SJSA1 (cell line): Measurements from ENCODE around the gene PDE8B. TPM values are rescaled to one million over a fixed set of nuclear protein-coding genes. Genes with fewer than 3 reads are reported as not detected.

Experiments used
- DNase-seq, 2 experiments: peaks; one replicate each; pipeline ENCODE4 v3.0.0-alpha.2; 2015 to 2020; ENCODE audit warnings: low spot score in 2 of 2, low read depth in 1 of 2
- H3K27ac ChIP-seq: fragments of 250-450 bp; sonication (Bioruptor Pico); 2 replicates; pipeline ENCODE4 v1.5.1; 2020; ENCODE audit warnings: mild to moderate bottlenecking, moderate library complexity
- H3K27me3 ChIP-seq: fragments of 250-450 bp; sonication (Bioruptor Pico); replicated peaks from 2 replicates; pipeline ENCODE4 v1.5.1; 2020; ENCODE audit warnings: mild to moderate bottlenecking, moderate library complexity
- H3K36me3 ChIP-seq: fragments of 250-450 bp; sonication (Bioruptor Pico); 2 replicates; pipeline ENCODE4 v1.5.1; 2020; ENCODE audit warnings: mild to moderate bottlenecking
- H3K4me1 ChIP-seq: fragments of 250-450 bp; sonication (Bioruptor Pico); replicated peaks from 2 replicates; pipeline ENCODE4 v1.6.1; 2021; ENCODE audit warnings: mild to moderate bottlenecking
- H3K4me3 ChIP-seq: fragments of 250-450 bp; sonication (Bioruptor Pico); 2 replicates; pipeline ENCODE4 v1.5.1; 2020; ENCODE audit warnings: mild to moderate bottlenecking
- H3K9me3 ChIP-seq: fragments of 250-450 bp; sonication (Bioruptor Pico); replicated peaks from 2 replicates; pipeline ENCODE4 v1.5.1; 2020; ENCODE audit warnings: mild to moderate bottlenecking
- total RNA-seq: library from RNA; depleted of rRNA; stranded (reverse); fragments of >200 nt; shearing (Covaris generic); gene quantifications from 2 replicates; pipeline ENCODE4 v1.2.3, GENCODE V29; 2014

PDE8B gene
- total RNA-seq, 1 experiment from 2014 or later: not detected

DNA sequence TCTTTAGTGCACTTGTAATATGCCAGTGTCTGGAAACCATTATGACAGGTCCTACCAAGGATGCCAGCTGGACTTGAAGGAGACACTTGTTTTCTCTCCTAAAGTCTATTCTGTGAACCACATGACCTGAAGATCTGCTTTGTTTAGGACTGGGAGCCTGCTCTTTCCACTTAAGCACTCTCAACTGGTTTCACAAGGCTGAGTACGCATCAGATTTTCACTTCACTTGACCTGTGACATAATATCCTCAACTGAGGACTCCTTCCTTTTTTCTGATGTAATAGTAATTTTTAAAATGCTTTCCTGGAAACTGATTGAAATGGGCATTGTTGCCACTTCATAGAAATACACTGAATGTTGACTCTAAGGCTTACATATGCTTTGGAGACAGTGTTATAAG lies 52.2 kb downstream of the PDE8B start:
- Histone ChIP-seq H3K4me1 (no peaks in the 10 kb centered on the region), H3K9me3 (no peaks in the 10 kb centered on the region; the same call in 1 of the 2 replicates), H3K27me3 (no peaks in the 10 kb centered on the region), H3K4me3 (no peak overlapping the region), H3K27ac (no peak overlapping the region), H3K36me3 (no peaks in the 10 kb centered on the region)
- no peak for DNase-seq

DNA sequence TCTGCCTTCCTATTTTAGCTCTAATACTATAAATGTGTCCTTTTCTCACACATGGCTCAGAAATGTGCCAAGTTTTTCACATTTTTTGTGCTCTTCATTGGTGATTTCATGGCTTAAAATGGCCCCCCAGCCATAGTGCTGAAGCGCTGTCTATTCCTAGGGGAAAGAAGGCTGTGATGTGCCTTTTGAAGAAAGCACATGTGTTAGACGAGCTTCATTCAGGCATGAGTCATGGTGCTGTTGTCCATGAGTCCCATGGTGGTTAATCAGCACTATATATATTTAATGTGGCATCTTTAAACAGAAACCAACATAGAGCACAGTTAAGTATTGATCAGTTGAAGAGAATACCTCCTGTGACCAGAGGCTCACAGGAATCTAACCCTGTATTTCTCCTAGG lies 55.8 kb downstream of the PDE8B start:
- Histone ChIP-seq H3K4me3 (no peak overlapping the region), H3K4me1 (no peaks in the 10 kb centered on the region), H3K27ac (no peak overlapping the region), H3K36me3 (no peaks in the 10 kb centered on the region), H3K27me3 (no peaks in the 10 kb centered on the region), H3K9me3 (no peaks in the 10 kb centered on the region; the same call in 1 of the 2 replicates)
- no peak for DNase-seq

DNA sequence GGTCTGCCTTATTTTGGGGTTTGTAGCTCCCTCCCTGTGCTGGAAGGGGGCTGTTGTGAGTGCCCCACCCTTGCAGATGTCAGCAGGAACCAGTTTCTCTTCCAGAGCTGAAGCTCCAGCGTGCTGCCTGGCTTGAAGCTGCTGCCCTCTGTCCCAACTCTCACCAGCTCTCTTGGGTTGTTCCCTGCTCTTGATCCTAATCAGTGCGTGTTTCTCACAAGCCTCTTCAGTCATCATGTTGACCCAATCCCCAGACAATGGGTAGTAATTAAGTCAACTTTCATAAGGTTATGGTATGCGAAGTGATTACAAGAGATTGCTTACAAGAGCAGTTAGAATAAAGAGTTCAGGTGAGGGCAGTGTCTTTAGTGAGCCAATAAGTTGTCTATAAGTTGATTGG lies 57.0 kb downstream of the PDE8B start:
- no peaks in the 10 kb centered on the region; the same call in 1 of the 2 replicates for H3K9me3 ChIP-seq
- no peaks in the 10 kb centered on the region for H3K27me3 ChIP-seq
- H3K4me1 ChIP-seq: no peaks in the 10 kb centered on the region
- no peak overlapping the region for H3K4me3 ChIP-seq
- no peak for DNase-seq
- H3K27ac ChIP-seq: no peak overlapping the region
- no peaks in the 10 kb centered on the region for H3K36me3 ChIP-seq

DNA sequence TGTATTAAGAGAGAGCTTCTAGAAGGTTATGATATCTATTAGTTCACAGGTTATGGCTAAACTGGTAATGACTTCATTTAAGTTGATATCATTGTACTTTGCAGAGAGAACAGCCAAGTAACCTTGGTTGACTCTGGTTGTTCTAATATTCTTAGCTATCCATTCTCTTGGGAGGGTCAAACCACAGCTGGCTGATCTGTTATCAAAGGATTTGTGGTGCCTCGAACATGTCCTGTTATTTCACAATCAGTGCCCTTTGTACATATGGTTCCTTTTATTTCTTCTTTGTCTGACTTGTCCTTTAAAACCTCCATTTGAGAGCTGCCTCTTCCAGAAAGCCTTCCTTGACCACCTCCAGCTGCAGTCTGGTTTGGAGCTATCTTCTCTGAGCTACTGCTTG lies 61.7 kb downstream of the PDE8B start:
- no peaks in the 10 kb centered on the region for H3K9me3 ChIP-seq
- no peak for DNase-seq
- no peaks in the 10 kb centered on the region for H3K36me3 ChIP-seq
- no peak overlapping the region for H3K27ac ChIP-seq
- H3K27me3 ChIP-seq: no peaks in the 10 kb centered on the region
- no peaks in the 10 kb centered on the region for H3K4me1 ChIP-seq
- no peak overlapping the region for H3K4me3 ChIP-seq

DNA sequence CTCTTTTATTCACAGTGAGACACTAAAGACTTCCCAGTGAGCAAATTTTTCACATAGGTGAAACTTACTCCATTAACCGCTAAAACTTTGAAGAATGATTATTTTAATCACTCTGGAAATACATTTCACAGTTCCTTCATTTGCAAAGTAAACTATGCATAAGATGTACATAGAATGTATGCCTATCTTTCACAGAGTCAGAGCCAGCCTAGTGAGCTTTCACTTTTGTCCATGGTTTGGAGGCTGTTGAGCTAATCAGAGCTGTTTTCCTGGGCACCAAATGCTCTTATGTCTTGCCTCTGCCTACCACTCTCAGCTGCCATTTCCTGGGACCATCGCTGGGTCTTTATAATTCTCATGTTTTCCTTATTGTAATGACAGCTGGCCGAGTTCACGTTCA lies 67.3 kb downstream of the PDE8B start:
- H3K27me3 ChIP-seq: no peaks in the 10 kb centered on the region
- no peak overlapping the region for H3K27ac ChIP-seq
- H3K4me1 ChIP-seq: no peaks in the 10 kb centered on the region; the same call in 1 of the 2 replicates
- no peak for DNase-seq
- H3K9me3 ChIP-seq: no peaks in the 10 kb centered on the region
- H3K36me3 ChIP-seq: no peaks in the 10 kb centered on the region
- no peak overlapping the region for H3K4me3 ChIP-seq

DNA sequence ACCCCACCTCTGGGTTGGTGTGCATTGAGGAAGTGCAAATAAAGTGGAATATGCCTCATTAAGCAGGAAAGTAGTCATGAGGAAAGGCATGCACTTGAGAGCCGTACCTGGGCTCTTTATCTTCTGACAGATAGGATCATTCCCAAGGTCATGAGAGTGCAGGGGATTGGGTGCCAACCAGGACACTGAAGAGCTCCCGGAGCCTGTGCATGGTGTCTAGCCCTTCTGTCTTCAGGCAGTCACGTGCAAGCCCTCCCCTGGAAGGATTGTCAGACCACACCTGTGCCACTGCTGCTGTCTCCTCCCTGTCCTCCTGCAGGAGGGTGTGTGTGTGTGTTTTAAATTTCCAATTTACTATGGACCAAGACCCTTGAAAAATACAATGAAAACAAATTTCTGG lies 69.6 kb downstream of the PDE8B start:
- Histone ChIP-seq H3K4me1 (no peaks in the 10 kb centered on the region; the same call in 1 of the 2 replicates), H3K4me3 (no peak overlapping the region), H3K9me3 (no peaks in the 10 kb centered on the region), H3K36me3 (no peaks in the 10 kb centered on the region), H3K27ac (no peak overlapping the region), H3K27me3 (no peaks in the 10 kb centered on the region)
- DNase-seq: no peak

DNA sequence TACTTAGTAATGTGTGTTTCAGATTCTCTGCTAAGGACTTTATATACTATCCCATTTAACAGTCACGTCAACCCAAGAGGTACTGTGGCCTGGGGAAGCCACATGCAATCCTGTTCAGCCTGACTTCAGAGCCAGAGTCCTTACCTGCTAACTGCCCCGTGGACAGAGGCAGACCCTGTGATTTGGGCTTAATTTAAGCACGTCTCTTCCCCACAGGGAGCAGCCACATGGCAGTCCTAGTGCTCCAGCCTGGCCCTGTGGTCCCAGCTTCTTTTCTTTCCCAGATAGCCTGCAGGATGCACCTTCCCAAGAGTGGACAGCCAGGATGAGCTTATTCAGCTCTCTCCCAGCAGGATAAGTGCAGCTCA lies 71.5 kb downstream of the PDE8B start:
- H3K9me3 ChIP-seq: no peaks in the 10 kb centered on the region
- H3K36me3 ChIP-seq: no peaks in the 10 kb centered on the region
- no peak for DNase-seq
- no peaks in the 10 kb centered on the region; the same call in 1 of the 2 replicates for H3K4me1 ChIP-seq
- no peaks in the 10 kb centered on the region for H3K27me3 ChIP-seq
- no peak overlapping the region for H3K27ac ChIP-seq
- H3K4me3 ChIP-seq: no peak overlapping the region

DNA sequence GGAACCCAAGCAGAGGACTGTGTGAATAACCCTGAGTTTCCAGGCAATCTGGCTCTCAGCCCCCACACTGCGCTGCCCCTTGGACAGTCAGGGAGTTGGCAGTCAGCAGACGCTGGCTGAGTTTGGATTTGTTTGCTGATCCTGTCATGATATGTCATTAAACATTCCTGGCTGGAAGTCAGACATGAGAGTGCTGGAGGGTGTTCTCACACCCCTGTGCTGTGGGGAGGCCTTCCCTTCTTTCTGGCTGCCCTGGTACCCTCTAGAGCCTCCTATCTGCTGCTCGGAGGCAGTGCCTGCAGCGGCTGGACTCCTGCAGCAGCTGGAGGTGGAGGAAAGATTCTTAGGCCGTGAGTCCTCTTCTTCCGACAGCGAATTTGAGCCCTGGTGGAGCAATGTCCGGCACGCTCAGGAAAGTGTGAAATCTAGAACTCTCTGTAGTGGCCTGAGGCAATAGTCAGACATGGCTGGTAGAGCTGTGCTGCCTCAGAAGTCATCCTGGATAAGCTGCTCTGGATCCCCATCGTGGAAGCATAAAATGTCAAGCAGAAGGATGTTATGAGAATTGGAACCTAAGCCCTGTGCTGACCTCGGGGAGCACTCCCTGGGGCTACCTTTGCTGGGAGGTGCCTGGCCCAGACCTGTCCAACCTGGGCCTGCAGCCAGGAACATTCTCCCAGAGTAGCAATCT lies 72.0 kb downstream of the PDE8B start:
- Histone ChIP-seq H3K4me1 (no peaks in the 10 kb centered on the region; the same call in 1 of the 2 replicates), H3K27ac (no peak overlapping the region)
- no peak for DNase-seq

DNA sequence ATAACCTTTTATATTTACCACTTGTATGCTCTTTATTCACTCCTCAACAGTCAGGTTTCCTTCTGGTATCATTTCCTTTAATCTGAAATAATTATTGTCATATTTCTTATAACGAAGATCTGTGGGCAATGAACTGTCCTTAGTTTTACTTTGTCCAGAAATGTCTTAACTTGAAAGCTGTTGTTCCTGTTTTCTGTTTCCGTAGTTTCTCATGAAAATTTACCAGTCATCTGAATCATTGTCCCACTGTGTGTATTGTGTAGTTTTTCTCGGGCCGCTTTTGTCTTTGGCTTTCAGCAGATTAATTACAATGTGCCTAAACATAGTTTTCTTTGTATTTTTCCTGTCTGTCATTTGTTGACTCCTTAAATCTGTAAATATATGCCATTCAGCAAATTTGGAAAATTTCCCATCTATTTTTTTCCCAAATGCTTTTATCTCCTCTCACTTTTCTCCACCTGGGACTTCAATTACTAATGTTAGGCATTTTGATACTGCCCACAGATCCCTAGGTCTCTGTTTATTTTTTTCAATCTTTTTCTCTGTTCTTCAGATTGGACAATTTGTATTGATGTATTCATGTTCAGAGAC lies 74.9 kb downstream of the PDE8B start:
- H3K27ac ChIP-seq: no peak overlapping the region
- no peaks in the 10 kb centered on the region for H3K9me3 ChIP-seq
- H3K36me3 ChIP-seq: no peaks in the 10 kb centered on the region
- no peak overlapping the region for H3K4me3 ChIP-seq
- no peaks in the 10 kb centered on the region; the same call in 1 of the 2 replicates for H3K4me1 ChIP-seq
- no peak for DNase-seq
- H3K27me3 ChIP-seq: no peaks in the 10 kb centered on the region

More for the DNA sequence above, 72.0 kb downstream of the PDE8B start:
- H3K4me3 ChIP-seq: no peak overlapping the region
- no peaks in the 10 kb centered on the region for H3K27me3 ChIP-seq
- no peaks in the 10 kb centered on the region for H3K36me3 ChIP-seq
- no peaks in the 10 kb centered on the region for H3K9me3 ChIP-seq

DNA sequence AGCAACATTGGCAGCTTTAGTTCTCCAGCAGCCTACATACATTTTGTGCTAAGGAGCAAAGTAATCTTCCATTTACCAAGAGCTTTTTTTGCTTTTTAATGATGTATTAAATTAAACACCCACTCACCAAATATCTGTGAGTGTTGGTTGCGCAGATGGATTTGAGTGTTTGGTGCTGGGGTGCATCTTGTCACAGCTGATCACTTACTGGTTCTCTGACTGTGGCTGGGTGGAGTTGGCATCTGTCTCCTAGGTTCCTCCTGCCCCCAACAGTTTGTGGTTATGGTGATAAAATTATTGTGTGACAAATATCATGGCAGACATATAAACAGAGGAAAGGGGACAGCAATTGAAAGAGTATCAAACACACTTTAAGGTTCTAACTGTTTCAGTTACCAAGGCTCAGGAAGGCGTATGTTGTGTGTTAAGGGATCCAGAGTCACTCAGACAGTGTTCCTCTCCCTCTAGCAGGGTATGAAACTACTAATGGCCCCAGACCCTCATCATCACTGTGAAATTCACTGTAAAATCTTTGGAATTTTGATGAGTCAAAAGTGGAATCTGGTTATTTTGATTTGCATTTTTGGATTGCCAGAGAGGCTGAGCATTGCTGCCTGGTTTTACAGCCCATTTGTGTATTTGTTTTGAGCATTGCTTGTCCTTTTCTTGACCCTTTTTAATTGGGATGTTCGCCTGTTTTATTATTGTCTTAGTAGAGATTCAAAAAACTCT lies 81.7 kb downstream of the PDE8B start:
- H3K36me3 ChIP-seq: no peaks in the 10 kb centered on the region
- no peak overlapping the region for H3K4me3 ChIP-seq
- H3K27me3 ChIP-seq: no peaks in the 10 kb centered on the region
- peak overlapping the region; percentile 86 for H3K27ac ChIP-seq
- peaks cover 25% of the 10 kb centered on the region for H3K4me1 ChIP-seq
- no peaks in the 10 kb centered on the region for H3K9me3 ChIP-seq
- peak; percentile 52 to 88 for DNase-seq

DNA sequence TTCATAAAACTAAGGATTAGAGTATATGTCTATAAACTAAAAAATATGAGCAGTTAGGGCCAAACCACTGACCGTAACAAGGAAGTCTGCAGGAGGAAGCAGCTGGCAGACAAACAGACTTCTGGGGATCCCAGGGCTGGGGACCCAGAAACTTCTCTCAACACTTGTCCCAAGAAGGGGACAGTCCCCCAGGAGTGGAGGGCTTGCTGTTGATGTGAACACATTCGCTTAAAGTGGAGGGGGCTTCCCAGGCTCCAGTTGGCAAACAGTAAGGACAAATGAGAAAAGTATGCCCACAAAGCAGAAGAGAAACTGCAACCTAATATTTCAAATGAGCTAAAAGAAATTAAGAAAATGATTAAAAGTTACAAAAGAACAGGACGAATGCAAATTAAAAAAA lies 83.7 kb downstream of the PDE8B start:
- Histone ChIP-seq H3K27ac (no peak overlapping the region), H3K4me1 (peaks cover 25% of the 10 kb centered on the region), H3K36me3 (no peaks in the 10 kb centered on the region), H3K27me3 (no peaks in the 10 kb centered on the region), H3K9me3 (no peaks in the 10 kb centered on the region), H3K4me3 (no peak overlapping the region)
- DNase-seq: no peak

DNA sequence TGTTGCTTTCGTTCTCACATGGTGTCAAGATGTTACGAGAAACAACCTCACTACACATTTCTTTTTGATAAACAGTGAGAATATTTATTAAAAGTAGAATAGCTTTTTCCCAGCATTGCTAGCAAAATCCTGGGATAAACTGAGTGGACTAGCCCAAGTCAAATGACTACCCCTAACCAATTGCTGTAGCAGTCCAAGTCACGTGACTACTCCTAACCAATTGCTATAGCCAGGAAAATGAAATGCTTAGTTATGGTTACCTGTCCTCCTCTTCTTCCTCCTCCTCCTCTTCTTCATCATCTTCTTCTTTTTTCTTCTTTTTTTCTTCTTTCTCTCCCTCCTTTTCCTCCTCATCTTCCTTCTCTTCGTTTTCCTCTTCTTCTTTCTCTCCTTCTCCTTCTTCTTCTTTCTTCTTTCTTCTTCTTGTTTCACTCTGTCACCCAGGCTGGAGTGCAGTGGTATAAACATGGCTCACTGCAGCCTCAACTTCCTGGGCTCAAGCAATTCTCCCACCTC lies 85.4 kb downstream of the PDE8B start:
- Histone ChIP-seq H3K27ac (no peak overlapping the region), H3K36me3 (no peaks in the 10 kb centered on the region), H3K4me1 (peaks cover 25% of the 10 kb centered on the region), H3K9me3 (no peaks in the 10 kb centered on the region), H3K27me3 (no peaks in the 10 kb centered on the region), H3K4me3 (no peak overlapping the region)
- no peak for DNase-seq

DNA sequence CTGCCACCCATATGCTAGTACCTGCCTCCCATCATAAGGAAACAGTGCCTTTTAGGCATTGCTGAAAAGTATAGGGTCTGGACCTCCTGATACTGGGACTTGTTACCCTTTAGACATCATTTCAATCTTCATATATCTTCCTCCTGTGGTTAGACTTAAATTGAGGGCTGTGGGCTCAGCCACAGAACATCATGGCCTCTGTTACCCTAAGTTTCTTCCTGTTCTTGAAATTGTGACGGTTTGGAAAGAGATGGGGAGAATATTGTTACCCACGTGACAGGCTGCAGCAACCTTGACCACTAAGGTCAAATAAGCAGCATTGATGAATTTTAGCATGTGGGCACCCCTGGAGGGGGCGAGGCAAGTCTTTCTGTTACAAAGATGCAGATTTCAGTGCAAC lies 87.7 kb downstream of the PDE8B start:
- no peaks in the 10 kb centered on the region for H3K27me3 ChIP-seq
- H3K27ac ChIP-seq: no peak overlapping the region
- DNase-seq: no peak
- H3K4me3 ChIP-seq: no peak overlapping the region
- peaks cover 25% of the 10 kb centered on the region for H3K4me1 ChIP-seq
- no peaks in the 10 kb centered on the region for H3K36me3 ChIP-seq
- H3K9me3 ChIP-seq: no peaks in the 10 kb centered on the region

DNA sequence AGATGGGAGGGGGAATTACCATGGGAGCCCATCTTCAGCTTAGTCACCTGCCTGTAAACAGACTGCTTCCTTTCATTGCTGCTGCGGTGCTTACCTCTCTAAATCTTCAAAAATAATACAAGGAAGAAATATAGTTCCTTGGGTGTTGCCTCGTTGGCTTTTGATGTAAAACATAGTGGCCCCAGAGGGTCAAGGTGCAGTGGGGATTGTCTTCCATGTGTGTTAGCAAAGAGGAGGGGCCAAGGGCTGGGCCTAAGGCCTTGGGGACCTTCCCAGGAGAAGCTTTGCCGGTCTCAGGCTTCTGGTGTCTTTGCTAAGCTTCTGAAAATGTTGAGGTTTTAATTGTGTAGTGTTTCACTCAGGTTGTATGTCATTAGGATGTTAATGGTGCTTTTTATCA lies 90.0 kb downstream of the PDE8B start:
- Histone ChIP-seq H3K4me1 (peaks cover 19% of the 10 kb centered on the region), H3K4me3 (no peak overlapping the region), H3K27me3 (no peaks in the 10 kb centered on the region), H3K9me3 (no peaks in the 10 kb centered on the region), H3K36me3 (no peaks in the 10 kb centered on the region), H3K27ac (no peak overlapping the region)
- DNase-seq: no peak
